Measurements from ENCODE around the gene TLDC2. TPM values are rescaled to one million over a fixed set of nuclear protein-coding genes. Genes with fewer than 3 reads are reported as not detected.
"Not testable (repeated sequence)": the region's sequence is repeated elsewhere in the genome, so short reads cannot be mapped to it uniquely, and the experiment has no call there.

The TLDC2 gene
- total RNA-seq, 1 experiment from 2014 or later, result 0.32 TPM

- ChIA-PET POLR2A (no interaction called here), RAD21 (ENCODE audit: low non-redundant PET in 1 of 2, low total read pairs in 2 of 2, uncharacterized antibody in 2 of 2, unreplicated experiment in 2 of 2) (no interaction called here), CTCF (no interaction called here)
- Histone ChIP-seq H3K4me1 (ENCODE audit: control insufficient read depth in 1 of 2, insufficient read depth in 2 of 2, low read length in 2 of 2) (peaks cover 0 to 3% of the 10 kb centered on the region in 2 experiments; a peak in 1 of 4 replicates), H3K4me2 (ENCODE audit: low read length) (no peak overlapping the region), H3K27me3 (ENCODE audit: insufficient read depth, low read length) (no peaks in the 10 kb centered on the region), H3K27ac (ENCODE audit: low read depth, low read length) (no peak overlapping the region), H3K9me2 (ENCODE audit: insufficient read depth) (no peaks in the 10 kb centered on the region), H3K79me2 (ENCODE audit: insufficient read depth, low read length) (no peaks in the 10 kb centered on the region), H3K4me3 (replicated peaks in 1 of 2; ENCODE audit: low read depth in 1 of 2, low read length in 2 of 2) (no peak overlapping the region), H4K20me1 (ENCODE audit: insufficient read depth) (no peaks in the 10 kb centered on the region), H3K36me3 (ENCODE audit: control insufficient read depth in 1 of 2, insufficient read depth in 2 of 2, low read length in 2 of 2) (no peaks in the 10 kb centered on the region), H3K9me3 (ENCODE audit: control insufficient read depth in 1 of 2, insufficient read depth in 1 of 2, low read depth in 1 of 2, low read length in 2 of 2) (no peaks in the 10 kb centered on the region), H3K9ac (ENCODE audit: low read length) (no peak overlapping the region), H2AFZ (ENCODE audit: low read depth, low read length, poor library complexity, severe bottlenecking) (no peak overlapping the region)
- no peak for TF ChIP-seq FOSL1 (IDR thresholded peaks at IDR 0.05; ENCODE audit: low read depth)
- TF ChIP-seq ZFX (IDR thresholded peaks at IDR 0.05), result no peak
- TF ChIP-seq SIN3A (IDR thresholded peaks at IDR 0.05; ENCODE audit: low read depth), result no peak
- no peak for TF ChIP-seq EGR1 (IDR thresholded peaks at IDR 0.05; ENCODE audit: low read depth)
- TF ChIP-seq POLR2AphosphoS5 (IDR thresholded peaks at IDR 0.05; ENCODE audit: low read depth, low read length), result no peak
- TF ChIP-seq EZH2phosphoT487 (IDR thresholded peaks at IDR 0.05; ENCODE audit: borderline replicate concordance), result no peak
- TF ChIP-seq REST (IDR thresholded peaks at IDR 0.05; ENCODE audit: low read depth), result no peak
- no peak for TF ChIP-seq ZBTB33 (IDR thresholded peaks at IDR 0.05; ENCODE audit: extremely low read depth, insufficient replicate concordance, low read length)
- no peak for TF ChIP-seq POLR2A (IDR thresholded peaks at IDR 0.05; ENCODE audit: borderline replicate concordance, extremely low read depth, insufficient read depth, insufficient read length)
- intact Hi-C loops (cut with micrococcal nuclease), result no loop called here
- DNase-seq (ENCODE audit: low read depth, low spot score) (no peak), ATAC-seq (no peak)
- no TSS peak for BruUV-seq (replicated peaks)
Observed at GRCh38 chr20:36904690-36905089, 28.8 kb downstream of the TLDC2 start.

- CTCF ChIA-PET; H4K20me1 ChIP-seq (ENCODE audit: insufficient read depth); H3K27ac ChIP-seq (ENCODE audit: low read depth, low read length); H3K9me3 ChIP-seq (ENCODE audit: control insufficient read depth in 1 of 2, insufficient read depth in 1 of 2, low read depth in 1 of 2, low read length in 2 of 2); H3K27me3 ChIP-seq (ENCODE audit: insufficient read depth, low read length); intact Hi-C loops (cut with micrococcal nuclease); POLR2A ChIA-PET; H2AFZ ChIP-seq (ENCODE audit: low read depth, low read length, poor library complexity, severe bottlenecking); H3K4me3 ChIP-seq (replicated peaks in 1 of 2; ENCODE audit: low read depth in 1 of 2, low read length in 2 of 2); H3K9me2 ChIP-seq (ENCODE audit: insufficient read depth); DNase-seq (ENCODE audit: low read depth, low spot score); ATAC-seq; RAD21 ChIA-PET (ENCODE audit: low non-redundant PET in 1 of 2, low total read pairs in 2 of 2, uncharacterized antibody in 2 of 2, unreplicated experiment in 2 of 2); H3K36me3 ChIP-seq (ENCODE audit: control insufficient read depth in 1 of 2, insufficient read depth in 2 of 2, low read length in 2 of 2); BruUV-seq (replicated peaks); H3K4me2 ChIP-seq (ENCODE audit: low read length); H3K4me1 ChIP-seq (ENCODE audit: control insufficient read depth in 1 of 2, insufficient read depth in 2 of 2, low read length in 2 of 2); H3K9ac ChIP-seq (ENCODE audit: low read length); H3K79me2 ChIP-seq (ENCODE audit: insufficient read depth, low read length): not testable (repeated sequence)
Observed at GRCh38 chr20:36905566-36905965, 29.6 kb downstream of the TLDC2 start.

- POLR2A ChIA-PET; H3K27me3 ChIP-seq (ENCODE audit: insufficient read depth, low read length); intact Hi-C loops (cut with micrococcal nuclease); H3K9me3 ChIP-seq (ENCODE audit: control insufficient read depth in 1 of 2, insufficient read depth in 1 of 2, low read depth in 1 of 2, low read length in 2 of 2); H3K9ac ChIP-seq (ENCODE audit: low read length); H3K9me2 ChIP-seq (ENCODE audit: insufficient read depth); H4K20me1 ChIP-seq (ENCODE audit: insufficient read depth); H2AFZ ChIP-seq (ENCODE audit: low read depth, low read length, poor library complexity, severe bottlenecking); BruUV-seq (replicated peaks); H3K27ac ChIP-seq (ENCODE audit: low read depth, low read length); H3K4me1 ChIP-seq (ENCODE audit: control insufficient read depth in 1 of 2, insufficient read depth in 2 of 2, low read length in 2 of 2); H3K79me2 ChIP-seq (ENCODE audit: insufficient read depth, low read length); H3K36me3 ChIP-seq (ENCODE audit: control insufficient read depth in 1 of 2, insufficient read depth in 2 of 2, low read length in 2 of 2); DNase-seq (ENCODE audit: low read depth, low spot score); H3K4me2 ChIP-seq (ENCODE audit: low read length); H3K4me3 ChIP-seq (replicated peaks in 1 of 2; ENCODE audit: low read depth in 1 of 2, low read length in 2 of 2); CTCF ChIA-PET; ATAC-seq: not testable (repeated sequence)
- RAD21 ChIA-PET (ENCODE audit: low non-redundant PET in 1 of 2, low total read pairs in 2 of 2, uncharacterized antibody in 2 of 2, unreplicated experiment in 2 of 2), result interaction anchor here in 1 of 2 experiments (0.6 kb wide), 1 partner anchor 1056 kb away, joined by 4 read pairs; no protein-coding TSS in a partner anchor
Observed at GRCh38 chr20:36906086-36906485, 30.1 kb downstream of the TLDC2 start.
